NCI-H460 (cell line): ENCODE measurements around the gene NEK5. TPM values are rescaled to one million over a fixed set of nuclear protein-coding genes. Genes with fewer than 3 reads are reported as not detected.
A peak's percentile ranks its signal among the peaks of the same experiment; 100 is the strongest.
"Not testable (repeated sequence)": the region's sequence is repeated elsewhere in the genome, so short reads cannot be mapped to it uniquely, and the experiment has no call there.

Experiments used
- DNase-seq: peaks from one replicate; pipeline ENCODE4 v3.0.0-alpha.2; 2016; ENCODE audit warnings: low read depth; ENCODE audit errors: extremely low read depth
- total RNA-seq: library from RNA; depleted of rRNA; stranded (reverse); fragments of >200 nt; shearing (Covaris generic); gene quantifications from 2 replicates; pipeline ENCODE4 v1.2.3, GENCODE V29; 2014

Gene NEK5
- total RNA-seq, 1 experiment from 2014 or later = 0.17 TPM

DNA sequence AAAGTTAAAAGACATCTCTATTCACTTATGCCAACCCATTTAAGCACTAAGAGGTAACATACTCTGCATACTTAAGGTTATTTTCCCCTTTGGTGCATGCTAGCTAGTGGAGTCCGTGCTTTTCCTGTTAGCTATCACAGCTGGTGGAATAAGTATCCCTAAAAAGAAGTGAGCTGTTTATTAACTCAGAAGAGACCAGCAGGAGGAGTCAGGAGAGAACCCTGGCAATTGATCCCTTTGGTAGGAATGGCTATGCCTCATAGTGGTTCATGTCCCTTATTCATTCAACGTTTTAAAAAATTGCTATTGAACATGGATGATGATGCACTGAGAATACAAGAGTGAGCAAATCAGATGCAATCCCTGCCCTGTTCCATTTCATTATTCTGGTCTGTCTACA is 12.4 kb upstream of the NEK5 start:
- DNase-seq = no peak

DNA sequence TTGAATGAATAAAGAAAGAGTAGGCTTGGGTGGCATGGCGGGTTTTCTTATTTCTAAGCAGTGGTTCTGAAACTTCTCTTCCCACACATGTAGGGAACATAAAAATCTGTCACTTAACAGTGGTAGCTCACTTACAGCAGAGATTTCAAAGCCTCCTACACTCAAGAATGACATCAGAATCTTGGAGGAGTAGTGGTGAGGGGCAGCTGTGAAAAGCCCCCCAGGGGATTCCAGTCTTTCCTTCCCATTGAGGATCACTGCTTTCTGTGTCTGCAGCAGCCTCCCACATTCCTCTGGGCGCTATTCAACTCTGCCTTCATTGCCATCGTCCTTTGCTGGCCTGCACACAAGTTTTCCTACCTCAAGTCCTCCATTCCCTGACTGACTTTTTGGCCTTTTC is 8.6 kb upstream of the NEK5 start:
- DNase-seq = no peak

GRCh38 chr13:52136763-52137162 is 7.9 kb upstream of the NEK5 start:
- no peak for DNase-seq

- DNase-seq = no peak
Observed at GRCh38 chr13:52130641-52131040, 1.8 kb upstream of the NEK5 start.

DNA sequence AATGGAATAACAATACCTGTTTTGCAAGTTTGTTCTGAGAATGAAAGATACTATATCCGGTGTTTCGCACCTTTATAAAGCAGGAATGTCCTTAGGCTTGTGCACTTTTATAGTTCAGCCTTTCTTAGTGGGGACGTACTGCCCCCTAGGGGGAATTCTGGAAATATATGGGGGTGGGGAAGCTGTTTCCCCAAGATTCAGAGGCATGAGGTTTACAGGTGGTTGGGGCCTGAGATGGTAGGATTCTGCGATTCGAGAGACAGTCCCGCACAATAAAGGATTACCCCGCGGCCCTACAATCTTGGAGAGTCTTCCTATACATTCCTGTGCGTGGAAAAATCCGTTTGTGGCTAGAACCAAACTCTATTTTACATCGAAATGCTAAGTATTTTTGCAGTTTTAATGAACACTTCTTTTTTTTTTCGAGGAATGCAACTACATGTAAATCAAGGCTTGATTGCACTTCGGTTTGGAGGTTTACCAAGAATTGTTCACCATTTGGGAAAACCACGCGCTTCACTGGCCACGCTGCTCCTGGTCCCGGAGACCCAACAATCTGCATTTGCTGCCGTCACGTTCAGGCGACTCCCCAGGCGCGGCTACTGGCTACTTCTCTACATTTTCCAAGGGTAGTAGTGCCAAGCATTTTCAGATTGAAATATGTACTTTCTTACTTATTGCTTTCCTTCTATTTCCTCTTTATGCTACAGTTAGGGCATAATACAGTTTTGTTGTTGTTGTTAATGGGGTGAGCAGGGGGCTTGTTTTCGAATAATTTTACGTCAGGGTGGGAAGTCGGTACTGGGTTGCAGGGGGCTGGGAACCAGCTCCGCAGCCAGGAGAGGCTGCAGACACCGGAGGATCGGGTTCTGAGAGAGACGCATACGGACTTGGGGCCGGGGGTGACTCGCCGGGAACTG is 830 bp downstream of the NEK5 start:
- DNase-seq = peak; percentile 56

DNA sequence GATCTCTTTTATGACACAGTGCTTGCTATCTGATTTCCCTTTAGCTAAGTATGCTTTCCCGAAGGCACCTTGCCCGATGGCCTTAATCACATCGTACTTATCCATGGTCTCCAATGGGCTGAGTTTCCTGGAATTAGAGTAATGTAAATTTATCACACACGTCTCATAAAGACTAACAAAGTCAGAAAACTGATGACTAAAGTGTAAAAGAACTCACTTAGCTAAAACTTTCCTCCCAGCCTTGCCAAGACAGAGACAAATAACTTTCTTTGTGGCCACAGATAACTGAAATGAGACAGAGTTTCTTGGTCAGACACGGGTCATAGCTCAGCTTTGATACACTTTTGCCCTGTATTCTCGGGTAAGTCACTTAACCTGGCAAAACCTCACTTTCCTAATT is 1.5 kb downstream of the NEK5 start:
- no peak for DNase-seq

GRCh38 chr13:52125547-52125946 is 3.3 kb downstream of the NEK5 start:
- no peak for DNase-seq

GRCh38 chr13:52118595-52118994 is 10.3 kb downstream of the NEK5 start:
- no peak for DNase-seq

GRCh38 chr13:52118095-52118494 is 10.8 kb downstream of the NEK5 start:
- DNase-seq = no peak

GRCh38 chr13:52112591-52112990 is 16.3 kb downstream of the NEK5 start:
- DNase-seq = no peak

- DNase-seq = no peak
Observed at GRCh38 chr13:52109116-52109670, 19.7 kb downstream of the NEK5 start.

GRCh38 chr13:52105841-52106240 is 23.0 kb downstream of the NEK5 start:
- no peak for DNase-seq

DNA sequence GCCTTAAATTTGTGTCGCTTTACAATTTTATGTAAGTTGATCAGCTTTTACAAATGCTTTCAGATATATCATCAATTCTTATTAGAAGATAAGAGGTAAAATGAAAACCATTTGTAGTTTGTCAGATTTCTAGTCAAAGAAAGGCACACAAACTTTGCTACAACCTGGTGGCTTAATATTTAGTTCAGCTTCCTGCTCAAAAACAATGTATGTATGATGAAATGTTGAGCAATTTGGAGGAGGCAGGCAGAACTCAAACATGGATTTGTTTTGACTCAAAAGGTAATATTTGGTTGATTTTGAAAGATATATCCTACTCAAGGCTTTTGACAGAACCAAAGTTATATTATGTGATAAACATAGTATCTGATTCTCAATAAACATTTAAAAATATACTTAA is 24.2 kb downstream of the NEK5 start:
- DNase-seq = peak; percentile 22

DNA sequence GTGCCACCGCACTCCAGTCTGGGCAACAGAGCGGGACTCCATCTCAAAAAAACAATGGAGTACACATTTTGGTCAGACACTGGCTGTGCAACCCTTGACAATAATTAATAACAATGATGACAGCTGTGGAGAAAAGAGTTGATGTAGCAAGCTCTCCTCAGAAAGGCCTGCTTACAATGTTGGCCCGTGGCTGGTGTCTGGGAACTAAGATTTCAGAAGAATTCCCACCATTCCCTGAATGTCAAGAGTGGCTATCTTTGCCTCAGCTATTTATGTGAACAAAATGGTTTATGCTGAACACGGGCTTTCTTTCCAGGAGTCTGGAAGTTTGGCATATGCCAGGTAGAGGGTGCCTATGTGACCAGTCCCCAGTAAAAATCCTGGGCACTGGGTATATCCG is 25.5 kb downstream of the NEK5 start:
- no peak for DNase-seq

DNA sequence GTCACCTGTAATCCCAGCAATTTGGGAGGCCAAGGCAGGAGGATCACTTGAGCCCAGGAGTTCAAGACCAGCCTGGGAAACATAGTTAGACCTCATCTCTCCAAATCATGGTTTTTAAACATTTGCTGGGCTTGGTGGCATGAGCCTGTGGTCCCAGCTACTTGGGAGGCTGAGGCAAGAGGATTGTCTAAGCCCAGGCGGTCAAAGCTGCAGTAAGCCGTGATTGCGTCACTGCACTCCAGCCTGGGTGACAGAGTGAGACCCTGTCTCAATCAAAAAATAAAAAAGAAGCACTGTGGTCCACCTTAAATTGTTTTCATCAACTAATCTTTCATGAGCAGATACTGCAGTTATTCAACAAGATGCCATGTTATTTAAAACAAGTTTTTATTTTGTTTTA is 26.4 kb downstream of the NEK5 start:
- DNase-seq = not testable (repeated sequence)

DNA sequence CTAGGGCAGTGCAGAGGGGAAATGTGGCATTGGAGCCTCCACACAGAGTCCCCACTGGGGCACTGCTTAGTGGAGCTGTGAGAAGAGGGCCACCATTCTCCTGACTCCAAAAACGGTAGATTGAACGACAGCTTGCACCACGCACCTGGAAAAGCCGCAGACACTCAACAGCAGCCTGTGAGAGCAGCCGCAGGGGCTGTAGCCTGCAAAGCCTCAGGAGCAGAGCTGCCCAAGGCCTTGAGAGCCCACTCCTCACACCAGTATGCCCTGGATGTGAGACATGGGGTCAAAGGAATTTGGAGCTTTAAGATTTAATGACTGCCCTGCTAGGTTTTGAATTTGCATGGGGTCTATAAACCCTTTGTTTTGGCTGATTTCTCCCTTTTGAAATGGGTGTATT is 31.7 kb downstream of the NEK5 start:
- DNase-seq = no peak

DNA sequence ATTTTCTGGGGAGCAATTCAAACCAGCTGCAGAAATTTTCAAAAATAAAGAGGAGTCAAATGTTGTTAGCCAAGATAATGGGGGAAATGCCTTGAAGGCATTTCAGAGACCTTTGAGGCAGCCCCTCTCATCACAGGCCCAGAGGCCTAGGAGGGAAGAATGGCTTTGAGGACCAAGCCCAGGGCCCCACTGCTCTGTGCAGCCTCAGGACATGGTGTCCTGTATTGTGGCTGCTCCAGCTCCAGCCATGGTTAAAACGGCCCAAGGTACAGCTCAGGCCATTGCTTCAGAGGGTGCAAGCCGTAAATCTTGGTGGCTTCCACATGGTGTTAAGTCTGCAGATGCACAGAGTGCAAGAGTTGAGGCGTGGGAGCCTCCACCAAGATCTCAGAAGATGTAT is 32.1 kb downstream of the NEK5 start:
- no peak for DNase-seq

- DNase-seq = no peak
Observed at GRCh38 chr13:52096062-52096461, 32.8 kb downstream of the NEK5 start.

GRCh38 chr13:52092087-52092486 is 36.8 kb downstream of the NEK5 start:
- no peak for DNase-seq

DNA sequence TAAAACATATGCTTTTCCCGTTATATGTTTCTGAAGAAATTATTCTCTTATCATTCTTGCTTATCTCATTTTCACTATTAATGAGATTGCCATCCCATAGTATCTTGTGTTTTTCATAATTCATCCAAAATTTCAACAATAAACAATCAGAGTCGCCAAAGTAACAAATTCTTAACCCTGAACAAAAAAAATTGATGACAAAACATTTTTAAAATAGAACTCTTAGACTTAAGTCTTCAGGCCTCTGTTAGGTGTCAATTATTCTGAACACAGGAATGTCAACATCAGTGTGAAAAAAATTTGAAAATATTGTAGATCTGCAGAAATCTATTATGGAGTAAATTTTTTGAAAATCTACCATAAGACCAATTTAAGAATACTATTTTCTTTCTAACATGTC is 37.4 kb downstream of the NEK5 start:
- DNase-seq = no peak

DNA sequence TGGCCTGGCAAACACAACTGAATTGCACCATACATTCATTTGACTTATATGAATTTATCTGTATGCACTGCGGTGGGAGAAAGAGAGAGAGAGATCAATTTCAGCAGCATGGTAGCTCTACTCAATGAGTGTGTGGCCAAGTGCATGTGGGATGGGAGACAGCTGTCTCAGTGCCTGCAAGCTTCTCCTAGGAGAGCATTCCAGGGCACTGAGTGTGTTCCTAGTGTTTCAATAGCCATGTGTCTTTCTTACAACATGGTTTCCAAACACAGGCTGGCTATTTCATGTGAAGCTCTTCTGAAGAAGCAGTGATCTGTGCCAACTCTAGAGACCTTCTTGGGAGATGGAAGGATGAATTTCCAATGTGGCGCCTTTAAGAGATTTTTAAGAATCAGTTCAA is 43.5 kb downstream of the NEK5 start:
- no peak for DNase-seq

DNA sequence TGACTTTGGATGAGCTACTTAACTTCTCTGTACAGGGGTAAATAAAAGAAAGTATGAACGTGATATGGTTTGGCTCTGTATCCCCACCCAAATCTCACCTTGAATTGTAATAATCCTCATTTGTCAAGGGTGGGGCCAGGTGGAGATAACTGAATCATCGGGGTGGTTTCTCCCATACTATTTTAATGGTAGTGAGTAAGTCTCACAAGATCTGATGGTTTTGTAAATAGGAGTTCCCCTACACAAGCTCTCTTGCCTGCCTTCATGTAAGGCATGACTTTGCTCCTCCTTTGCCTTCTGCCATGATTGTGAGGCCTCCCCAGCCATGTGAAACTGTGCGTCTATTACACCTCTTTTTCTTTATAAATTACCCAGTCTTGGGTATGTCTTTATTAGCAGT is 43.9 kb downstream of the NEK5 start:
- not testable (repeated sequence) for DNase-seq
